Right lobe of liver (tissue), 4 donors: ENCODE measurements around the gene FAM219B.

ENCODE experiments used
- CTCF ChIP-seq, 4 donors: fragments of 200-600 bp in 3 of 4; fragments of 450-650 bp in 1 of 4; IDR thresholded peaks; one replicate each; pipeline versions ENCODE4 v1.5.1 to v1.8.0; 2016 to 2022; ENCODE audit warnings: antibody characterized with exemption in 4 of 4, mild to moderate bottlenecking in 2 of 4
- POLR2A ChIP-seq: fragments of 450-650 bp; IDR thresholded peaks from one replicate; pipeline ENCODE4 v1.6.1; 2017; ENCODE audit warnings: antibody characterized with exemption, mild to moderate bottlenecking
- donor health status: DM: no; HTN: no; CAD: no.
- donor health status: DM: no; HTN: no; CAD: no.
- donor health status: DM: no; HTN: yes; CAD: no.

GRCh38 chr15:74869372-74869725 lies 37.3 kb downstream of the FAM219B start:
- TF ChIP-seq CTCF (IDR thresholded peaks at IDR 0.05) (no peak), POLR2A (no peak)
